OCI-LY7 (cell line): ENCODE measurements around the gene DCTN3. TPM values are rescaled to one million over a fixed set of nuclear protein-coding genes. Genes with fewer than 3 reads are reported as not detected.

Experiments used
- BruUV-seq: library from RNA; stranded (reverse); fragments of 400-500 nt; replicated peaks from 2 replicates; lab custom pipeline; 2021; lab: Mats Ljungman, UMichigan
- CTCF ChIA-PET: fragments of 300-600 bp; sonication (Branson Sonifier 250); formaldehyde crosslinking; loops from one replicate; lab custom pipeline; 2022; ENCODE audit warnings: antibody characterized with exemption; ENCODE audit not compliant: unreplicated experiment; lab: Charles Lee
- POLR2A ChIA-PET: fragments of 300-600 bp; sonication (Branson Sonifier 250); formaldehyde crosslinking; loops from one replicate; lab custom pipeline; 2022; ENCODE audit warnings: antibody characterized with exemption; lab: Charles Lee
- DNase-seq: peaks from one replicate; pipeline ENCODE4 v3.0.0-alpha.2; 2015; ENCODE audit warnings: low spot score
- H2AFZ ChIP-seq: fragments of 200-600 bp; sonication (generic), shearing (Covaris generic); 2 replicates; pipeline ENCODE4 v1.6.1; 2014; ENCODE audit warnings: mild to moderate bottlenecking, antibody characterized with exemption, low read length, moderate library complexity
- H3K27ac ChIP-seq: fragments of 200-600 bp; sonication (generic); 2 replicates; pipeline ENCODE4 v1.5.1; 2014; ENCODE audit warnings: mixed run types, low read depth, mild to moderate bottlenecking, moderate library complexity, low read length, inconsistent platforms; ENCODE audit not compliant: poor library complexity, severe bottlenecking
- H3K36me3 ChIP-seq: fragments of 200-600 bp; sonication (generic); 2 replicates; pipeline ENCODE4 v1.6.1; 2014; ENCODE audit warnings: mild to moderate bottlenecking, antibody characterized with exemption, low read length, moderate library complexity, mixed read lengths; ENCODE audit not compliant: insufficient read depth
- H3K4me1 ChIP-seq: fragments of 200-600 bp; sonication (generic); 2 replicates; pipeline ENCODE4 v1.5.1; 2014; ENCODE audit warnings: mild to moderate bottlenecking, low read length; ENCODE audit not compliant: insufficient read depth, poor library complexity, severe bottlenecking
- H3K4me2 ChIP-seq: fragments of 200-600 bp; sonication (generic); 2 replicates; pipeline ENCODE4 v1.6.1; 2014; ENCODE audit warnings: mild to moderate bottlenecking, low read length
- H3K4me3 ChIP-seq: fragments of 200-600 bp; sonication (generic); 2 replicates; pipeline ENCODE4 v1.5.1; 2014; ENCODE audit warnings: mild to moderate bottlenecking, low read depth, low read length; ENCODE audit not compliant: poor library complexity, severe bottlenecking
- H3K79me2 ChIP-seq: fragments of 200-600 bp; sonication (generic); 2 replicates; pipeline ENCODE4 v1.6.1; 2016; ENCODE audit warnings: low read depth, mild to moderate bottlenecking, low read length, moderate library complexity, mixed read lengths; ENCODE audit not compliant: insufficient read depth
- H3K9me2 ChIP-seq: fragments of 200-600 bp; sonication (generic); 2 replicates; pipeline ENCODE4 v1.6.1; 2016; ENCODE audit warnings: mild to moderate bottlenecking, low read length, mixed read lengths; ENCODE audit not compliant: insufficient read depth
- H3K9me3 ChIP-seq: fragments of 200-600 bp; sonication (generic); 2 replicates; pipeline ENCODE4 v1.6.1; 2014; ENCODE audit warnings: mild to moderate bottlenecking, mixed run types, low read length, mixed read lengths
- H4K20me1 ChIP-seq: fragments of 200-600 bp; sonication (generic); 2 replicates; pipeline ENCODE4 v1.6.1; 2014; ENCODE audit warnings: mild to moderate bottlenecking, antibody characterized with exemption, low read length, moderate library complexity, mixed read lengths; ENCODE audit not compliant: insufficient read depth
- EZH2phosphoT487 ChIP-seq: fragments of 200-600 bp; sonication (generic); IDR thresholded peaks from 2 replicates; pipeline ENCODE4 v1.6.1; 2018; ENCODE audit warnings: low read depth, borderline replicate concordance, mild to moderate bottlenecking, mixed run types, antibody characterized with exemption, low read length, moderate library complexity, mixed read lengths
- intact Hi-C: fragments of 100-400 bp; cut with micrococcal nuclease; formaldehyde crosslinking; loops from one replicate; pipeline ENCODE4 v1.10.0; 2022; ENCODE audit not compliant: unreplicated experiment
- total RNA-seq, 2 experiments: library from RNA; depleted of rRNA in 1 of 2; stranded (reverse); fragments of >200 nt in 1 of 2; shearing (Covaris generic) in 1 of 2; gene quantifications; 2 replicates each; pipeline ENCODE4 v1.2.3, GENCODE V29; 2014 to 2022
- TF ChIP-seq, protein P1 (sequence below): fragments of 200-600 bp; sonication (generic); conservative IDR thresholded peaks from 2 replicates; pipeline ENCODE4 v1.5.1; 2014; ENCODE audit warnings: mild to moderate bottlenecking, antibody characterized with exemption, low read length, moderate library complexity, mixed read lengths

The DCTN3 gene
- total RNA-seq, 2 experiments from 2014 or later: 79.7 to 84.2 TPM

GRCh38 chr9:34634551-34635248, 14.4 kb upstream of the DCTN3 start:
- Histone ChIP-seq H3K79me2 (peaks cover 20% of the 10 kb centered on the region), H2AFZ (no peak overlapping the region), H3K36me3 (peaks cover 21% of the 10 kb centered on the region; the same call in 1 of the 2 replicates), H3K4me2 (peak overlapping the region; percentile 92; the same call in 1 of the 2 replicates), H3K27ac (no peak overlapping the region), H3K4me1 (peaks cover 24% of the 10 kb centered on the region), H4K20me1 (0 out of 2 replicates have a peak, but pooled peaks cover 5% of the 10 kb centered on the region), H3K4me3 (no peak overlapping the region), H3K9me3 (no peaks in the 10 kb centered on the region), H3K9me2 (no peaks in the 10 kb centered on the region)
- DNase-seq: no peak
- TF ChIP-seq, protein P1, sequence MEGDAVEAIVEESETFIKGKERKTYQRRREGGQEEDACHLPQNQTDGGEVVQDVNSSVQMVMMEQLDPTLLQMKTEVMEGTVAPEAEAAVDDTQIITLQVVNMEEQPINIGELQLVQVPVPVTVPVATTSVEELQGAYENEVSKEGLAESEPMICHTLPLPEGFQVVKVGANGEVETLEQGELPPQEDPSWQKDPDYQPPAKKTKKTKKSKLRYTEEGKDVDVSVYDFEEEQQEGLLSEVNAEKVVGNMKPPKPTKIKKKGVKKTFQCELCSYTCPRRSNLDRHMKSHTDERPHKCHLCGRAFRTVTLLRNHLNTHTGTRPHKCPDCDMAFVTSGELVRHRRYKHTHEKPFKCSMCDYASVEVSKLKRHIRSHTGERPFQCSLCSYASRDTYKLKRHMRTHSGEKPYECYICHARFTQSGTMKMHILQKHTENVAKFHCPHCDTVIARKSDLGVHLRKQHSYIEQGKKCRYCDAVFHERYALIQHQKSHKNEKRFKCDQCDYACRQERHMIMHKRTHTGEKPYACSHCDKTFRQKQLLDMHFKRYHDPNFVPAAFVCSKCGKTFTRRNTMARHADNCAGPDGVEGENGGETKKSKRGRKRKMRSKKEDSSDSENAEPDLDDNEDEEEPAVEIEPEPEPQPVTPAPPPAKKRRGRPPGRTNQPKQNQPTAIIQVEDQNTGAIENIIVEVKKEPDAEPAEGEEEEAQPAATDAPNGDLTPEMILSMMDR: no peak
- TF ChIP-seq EZH2phosphoT487: no peak
- ChIA-PET CTCF (interaction anchor here (1.0 to 4.5 kb wide), 6 partner anchors 11 to 23 kb away, joined by 3 to 35 read pairs (median 5); partner anchors contain the start of genes DCTN3, GALT and RPP25L), POLR2A (interaction anchor here (0.5 to 7.3 kb wide), 7 partner anchors 8 to 935 kb away, joined by 3 to 66 read pairs (median 4); partner anchors contain the start of genes DCTN3, DNAJB5, GALT and RPP25L)
- TSS peak; percentile 76 for BruUV-seq
- intact Hi-C loops: loop anchor here (1.0 kb wide), 1 partner anchor 22 kb away; the partner anchor contains the start of gene RPP25L

DNA sequence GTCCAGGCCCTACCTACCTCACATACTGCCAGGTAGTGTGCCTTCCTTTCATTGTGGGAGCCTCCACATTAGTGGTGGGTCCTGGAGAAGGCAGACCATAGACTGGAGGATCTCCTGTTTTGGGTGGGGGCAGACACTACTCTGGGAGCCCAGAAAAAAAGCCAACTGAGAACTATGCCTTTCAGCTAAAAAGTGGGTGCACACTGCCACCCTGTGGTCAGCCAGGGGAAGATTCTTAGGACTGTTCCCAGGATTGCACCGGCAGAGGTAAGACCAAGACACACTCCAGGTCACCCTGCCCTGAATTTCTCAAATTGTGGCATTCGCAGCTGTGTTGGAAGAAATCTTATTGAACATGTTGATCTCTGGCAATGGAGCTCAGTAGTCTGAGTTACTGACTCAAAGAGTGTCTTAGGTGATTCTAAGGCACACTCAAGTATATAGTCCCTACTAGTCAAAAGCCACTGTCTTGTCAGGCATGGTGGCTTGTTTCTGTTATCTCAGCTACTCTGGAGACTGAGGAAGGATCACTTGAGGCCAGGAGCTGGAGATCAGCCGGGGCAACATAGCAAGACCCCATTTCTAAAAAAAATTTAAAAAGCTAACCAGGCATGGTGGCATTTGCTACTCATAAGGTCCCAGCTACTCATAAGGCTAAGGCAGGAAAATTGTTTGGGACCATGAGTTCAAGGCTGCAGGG, 13.7 kb upstream of the DCTN3 start:
- TF ChIP-seq, protein P1: peak; percentile 93
- TF ChIP-seq EZH2phosphoT487: no peak
- Histone ChIP-seq H3K9me2 (no peaks in the 10 kb centered on the region), H3K4me2 (no peak overlapping the region), H4K20me1 (0 out of 2 replicates have a peak, but pooled peaks cover 5% of the 10 kb centered on the region), H3K27ac (no peak overlapping the region), H3K79me2 (peaks cover 20% of the 10 kb centered on the region), H2AFZ (no peak overlapping the region), H3K4me1 (peaks cover 24% of the 10 kb centered on the region), H3K9me3 (no peaks in the 10 kb centered on the region), H3K4me3 (no peak overlapping the region), H3K36me3 (peaks cover 21% of the 10 kb centered on the region; the same call in 1 of the 2 replicates)
- peak; percentile 74 for DNase-seq
- POLR2A ChIA-PET: interaction anchor here (0.5 to 7.3 kb wide), 5 partner anchors 9 to 356 kb away, joined by 3 to 66 read pairs (median 12); partner anchors contain the start of genes DCTN3, DNAJB5, GALT and RPP25L
- intact Hi-C loops: loop anchor here (1.0 kb wide), 1 partner anchor 22 kb away; the partner anchor contains the start of gene RPP25L
- BruUV-seq: no TSS peak
- CTCF ChIA-PET: interaction anchor here (1.0 to 1.5 kb wide), 5 partner anchors 12 to 23 kb away, joined by 4 to 9 read pairs (median 6); partner anchors contain the start of genes DCTN3, GALT and RPP25L
